Spleen (tissue), 7 donors: ENCODE measurements around the gene NEK5.

ENCODE experiments used
- POLR2AphosphoS5 ChIP-seq, 3 donors: sonication (generic); formaldehyde crosslinking; IDR thresholded peaks; one replicate each; pipeline ENCODE4 v1.5.1; 2017; ENCODE audit warnings: antibody characterized with exemption in 3 of 3
- TF ChIP-seq, protein P1 (sequence below), 11 experiments: fragments of 200-600 bp in 7 of 11; fragments of 450-650 bp in 4 of 11; sonication (generic) in 4 of 11; IDR thresholded peaks in 8 of 11; conservative IDR thresholded peaks in 3 of 11; 1 replicate in 7 of 11; 2 replicates in 4 of 11; pipeline versions ENCODE4 v1.4.0 to v1.8.0; 2016 to 2021; ENCODE audit warnings: antibody characterized with exemption in 11 of 11, inconsistent platforms in 4 of 11, mild to moderate bottlenecking in 1 of 11
- donor health status: DM: no; HTN: no; CAD: no; lungs with moderate emphysema.
- donor health status: DM: no; HTN: no; CAD: no.
- donor health status: DM: no; HTN: no; CAD: no.

DNA sequence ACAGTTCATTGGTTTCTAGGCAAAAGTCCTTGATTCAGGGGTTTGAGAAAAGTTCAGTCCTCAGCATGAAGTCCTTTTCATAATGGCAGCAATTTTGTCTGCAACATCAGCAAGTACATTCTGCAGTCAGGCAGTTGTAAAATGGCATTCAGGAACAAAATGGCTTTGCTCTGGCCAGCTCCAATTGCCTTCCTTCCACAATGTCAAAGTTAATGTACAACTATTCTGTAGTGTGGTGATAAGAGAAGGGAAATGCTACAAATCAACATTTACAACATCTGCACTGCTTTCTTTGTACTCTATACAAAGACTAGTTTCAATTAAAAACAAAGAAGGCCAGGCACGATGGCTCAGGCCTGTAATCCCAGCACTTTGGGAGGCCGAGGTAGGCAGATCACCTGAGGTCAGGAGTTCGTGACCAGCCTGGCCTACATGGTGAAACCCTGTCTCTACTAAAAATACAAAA, 32.3 kb upstream of the NEK5 start:
- TF ChIP-seq POLR2AphosphoS5 (IDR thresholded peaks at IDR 0.05): no peak
- TF ChIP-seq, protein P1, sequence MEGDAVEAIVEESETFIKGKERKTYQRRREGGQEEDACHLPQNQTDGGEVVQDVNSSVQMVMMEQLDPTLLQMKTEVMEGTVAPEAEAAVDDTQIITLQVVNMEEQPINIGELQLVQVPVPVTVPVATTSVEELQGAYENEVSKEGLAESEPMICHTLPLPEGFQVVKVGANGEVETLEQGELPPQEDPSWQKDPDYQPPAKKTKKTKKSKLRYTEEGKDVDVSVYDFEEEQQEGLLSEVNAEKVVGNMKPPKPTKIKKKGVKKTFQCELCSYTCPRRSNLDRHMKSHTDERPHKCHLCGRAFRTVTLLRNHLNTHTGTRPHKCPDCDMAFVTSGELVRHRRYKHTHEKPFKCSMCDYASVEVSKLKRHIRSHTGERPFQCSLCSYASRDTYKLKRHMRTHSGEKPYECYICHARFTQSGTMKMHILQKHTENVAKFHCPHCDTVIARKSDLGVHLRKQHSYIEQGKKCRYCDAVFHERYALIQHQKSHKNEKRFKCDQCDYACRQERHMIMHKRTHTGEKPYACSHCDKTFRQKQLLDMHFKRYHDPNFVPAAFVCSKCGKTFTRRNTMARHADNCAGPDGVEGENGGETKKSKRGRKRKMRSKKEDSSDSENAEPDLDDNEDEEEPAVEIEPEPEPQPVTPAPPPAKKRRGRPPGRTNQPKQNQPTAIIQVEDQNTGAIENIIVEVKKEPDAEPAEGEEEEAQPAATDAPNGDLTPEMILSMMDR (IDR thresholded peaks at IDR 0.05 in 8 of 11, conservative IDR thresholded peaks at IDR 0.05 in 3 of 11): no peak
